Measurements from ENCODE around the gene ESR1. TPM values are rescaled to one million over a fixed set of nuclear protein-coding genes. Genes with fewer than 3 reads are reported as not detected.

The ESR1 gene
- total RNA-seq, 2 experiments from 2014 or later, result 0.06 TPM; not detected in 1

GRCh38 chr6:152118224-152118623 lies 310.7 kb downstream of the ESR1 start:
- ChIA-PET POLR2A (no interaction called here), CTCF (ENCODE audit: unreplicated experiment) (no interaction called here)
- intact Hi-C loops (cut with micrococcal nuclease; ENCODE audit: unreplicated experiment), result loop anchor here (10.0 kb wide), 1 partner anchor 443 kb away; no protein-coding TSS in a partner anchor
- H3K9me2 ChIP-seq (ENCODE audit: insufficient read depth, low read length), result no peaks in the 10 kb centered on the region
- H3K4me2 ChIP-seq (ENCODE audit: low read length), result no peak overlapping the region
- H2AFZ ChIP-seq (ENCODE audit: low read length), result no peak overlapping the region
- H4K20me1 ChIP-seq (ENCODE audit: insufficient read depth, low read length), result no peaks in the 10 kb centered on the region
- no peak overlapping the region for H3K27ac ChIP-seq (ENCODE audit: low read depth, low read length, poor library complexity, severe bottlenecking)
- TF ChIP-seq CTCF (conservative IDR thresholded peaks at IDR 0.05; ENCODE audit: low read length) (no peak), EZH2phosphoT487 (IDR thresholded peaks at IDR 0.05; ENCODE audit: borderline replicate concordance, low read depth, low read length) (no peak)
- DNase-seq (ENCODE audit: low spot score), result no peak
- no peaks in the 10 kb centered on the region for H3K4me1 ChIP-seq (ENCODE audit: insufficient read depth, low read length, poor library complexity, severe bottlenecking)
- H3K4me3 ChIP-seq (ENCODE audit: low read depth, low read length, poor library complexity, severe bottlenecking), result no peak overlapping the region
- H3K36me3 ChIP-seq (ENCODE audit: insufficient read depth, low read length), result peaks cover 33% of the 10 kb centered on the region
- no TSS peak for BruUV-seq (replicated peaks)
- no peaks in the 10 kb centered on the region for H3K79me2 ChIP-seq (ENCODE audit: insufficient read depth, low read depth, low read length)
- H3K9me3 ChIP-seq (ENCODE audit: low read length), result no peaks in the 10 kb centered on the region

GRCh38 chr6:152118678-152119077 lies 311.2 kb downstream of the ESR1 start:
- Histone ChIP-seq H3K27ac (ENCODE audit: low read depth, low read length, poor library complexity, severe bottlenecking) (no peak overlapping the region), H3K4me2 (ENCODE audit: low read length) (no peak overlapping the region), H4K20me1 (ENCODE audit: insufficient read depth, low read length) (no peaks in the 10 kb centered on the region), H3K36me3 (ENCODE audit: insufficient read depth, low read length) (peaks cover 37% of the 10 kb centered on the region), H3K4me1 (ENCODE audit: insufficient read depth, low read length, poor library complexity, severe bottlenecking) (no peaks in the 10 kb centered on the region), H3K9me3 (ENCODE audit: low read length) (no peaks in the 10 kb centered on the region), H3K4me3 (ENCODE audit: low read depth, low read length, poor library complexity, severe bottlenecking) (no peak overlapping the region), H2AFZ (ENCODE audit: low read length) (no peak overlapping the region), H3K9me2 (ENCODE audit: insufficient read depth, low read length) (no peaks in the 10 kb centered on the region), H3K79me2 (ENCODE audit: insufficient read depth, low read depth, low read length) (no peaks in the 10 kb centered on the region)
- no peak for TF ChIP-seq EZH2phosphoT487 (IDR thresholded peaks at IDR 0.05; ENCODE audit: borderline replicate concordance, low read depth, low read length)
- no peak for TF ChIP-seq CTCF (conservative IDR thresholded peaks at IDR 0.05; ENCODE audit: low read length)
- ChIA-PET CTCF (ENCODE audit: unreplicated experiment) (no interaction called here), POLR2A (interaction anchor here (0.6 kb wide), 1 partner anchor 16 kb away, joined by 3 read pairs; no protein-coding TSS in a partner anchor)
- intact Hi-C loops (cut with micrococcal nuclease; ENCODE audit: unreplicated experiment), result loop anchor here (10.0 kb wide), 1 partner anchor 444 kb away; no protein-coding TSS in a partner anchor
- DNase-seq (ENCODE audit: low spot score), result no peak
- BruUV-seq (replicated peaks), result no TSS peak

- no peak for DNase-seq (ENCODE audit: low spot score)
- H3K79me2 ChIP-seq (ENCODE audit: insufficient read depth, low read depth, low read length), result no peaks in the 10 kb centered on the region
- H3K36me3 ChIP-seq (ENCODE audit: insufficient read depth, low read length), result peaks cover 40% of the 10 kb centered on the region
- ChIA-PET CTCF (ENCODE audit: unreplicated experiment) (no interaction called here), POLR2A (no interaction called here)
- intact Hi-C loops (cut with micrococcal nuclease; ENCODE audit: unreplicated experiment), result loop anchor here (5.0 to 10.0 kb wide), 2 partner anchors 353 to 445 kb away; no protein-coding TSS in a partner anchor
- H2AFZ ChIP-seq (ENCODE audit: low read length), result no peak overlapping the region
- BruUV-seq (replicated peaks), result no TSS peak
- H3K4me2 ChIP-seq (ENCODE audit: low read length), result no peak overlapping the region
- H3K4me3 ChIP-seq (ENCODE audit: low read depth, low read length, poor library complexity, severe bottlenecking), result no peak overlapping the region
- H3K9me2 ChIP-seq (ENCODE audit: insufficient read depth, low read length), result no peaks in the 10 kb centered on the region
- H3K9me3 ChIP-seq (ENCODE audit: low read length), result no peaks in the 10 kb centered on the region
- no peaks in the 10 kb centered on the region for H3K4me1 ChIP-seq (ENCODE audit: insufficient read depth, low read length, poor library complexity, severe bottlenecking)
- no peak overlapping the region for H3K27ac ChIP-seq (ENCODE audit: low read depth, low read length, poor library complexity, severe bottlenecking)
- H4K20me1 ChIP-seq (ENCODE audit: insufficient read depth, low read length), result no peaks in the 10 kb centered on the region
- TF ChIP-seq EZH2phosphoT487 (IDR thresholded peaks at IDR 0.05; ENCODE audit: borderline replicate concordance, low read depth, low read length) (no peak), CTCF (conservative IDR thresholded peaks at IDR 0.05; ENCODE audit: low read length) (no peak)
These were observed 312.3 kb downstream of the ESR1 start for GRCh38 chr6:152119831-152120230.
